ENCODE measurements around the gene DNAH10.

Gene DNAH10

DNA sequence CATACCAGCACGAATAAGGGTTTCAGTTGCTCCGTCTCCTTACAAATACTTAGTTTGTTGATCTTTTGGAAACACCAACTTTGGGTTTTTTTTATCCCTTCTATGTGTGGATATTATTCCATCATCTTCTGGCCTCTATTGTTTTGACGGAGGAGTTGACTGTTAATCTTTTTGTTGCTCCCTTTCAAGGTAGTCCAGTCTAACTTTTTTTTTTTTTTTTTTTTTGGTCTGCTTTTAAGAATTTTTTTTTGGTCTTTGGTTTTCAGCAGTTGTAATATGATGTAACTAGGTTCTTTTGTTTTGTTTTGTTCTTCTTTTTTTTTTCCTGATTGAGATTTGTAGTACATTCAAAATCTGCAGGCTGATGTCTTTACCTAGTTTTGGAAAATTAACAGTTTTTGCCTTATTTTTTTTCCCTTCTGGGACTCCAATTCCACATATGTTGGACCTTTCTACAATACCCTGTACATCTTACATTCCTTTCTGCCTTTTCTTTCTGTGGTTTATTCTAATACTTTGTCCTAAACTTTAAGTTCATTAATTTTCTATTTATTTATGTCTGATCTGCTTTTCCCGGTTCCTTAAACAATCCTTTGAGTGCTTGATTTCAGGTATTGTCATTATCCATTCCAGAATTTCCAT, 54.9 kb downstream of the DNAH10 start:
- DNase-seq: peak in 2 of 3 donors; percentile 23 to 37
- peaks cover 0 to 13% (median 6%) of the 10 kb centered on the region in 5 experiments for H3K9me3 ChIP-seq (ENCODE audit: control extremely low read depth in 1 of 5, control insufficient read depth in 4 of 5, insufficient read depth in 2 of 5, low read depth in 1 of 5, low read length in 4 of 5)
- no peaks in the 10 kb centered on the region for H3K36me3 ChIP-seq (ENCODE audit: control insufficient read depth in 4 of 4, insufficient read depth in 4 of 4, low read length in 3 of 4)
- no peaks in the 10 kb centered on the region for H3K27me3 ChIP-seq (replicated peaks in 2 of 5; ENCODE audit: control insufficient read depth in 4 of 5, insufficient read depth in 5 of 5, low read length in 4 of 5)
- no peaks in the 10 kb centered on the region for H3K4me1 ChIP-seq (ENCODE audit: control extremely low read depth in 1 of 4, control insufficient read depth in 4 of 4, insufficient read depth in 4 of 4, low read length in 3 of 4)
- H3K4me3 ChIP-seq (ENCODE audit: control insufficient read depth in 1 of 7, extremely low read depth in 1 of 7, insufficient read depth in 4 of 7, low read depth in 2 of 7, low read length in 6 of 7): no peak overlapping the region
- no peak overlapping the region for H3K27ac ChIP-seq (ENCODE audit: insufficient read depth in 1 of 2, low read depth in 1 of 2, low read length in 2 of 2, poor library complexity in 1 of 2, severe bottlenecking in 2 of 2)
- WGBS (ENCODE audit: insufficient coverage): no CpG with 5 or more reads among the region's 4 CpGs
- ChIA-PET POLR2A (no interaction called here), CTCF (no interaction called here)

DNA sequence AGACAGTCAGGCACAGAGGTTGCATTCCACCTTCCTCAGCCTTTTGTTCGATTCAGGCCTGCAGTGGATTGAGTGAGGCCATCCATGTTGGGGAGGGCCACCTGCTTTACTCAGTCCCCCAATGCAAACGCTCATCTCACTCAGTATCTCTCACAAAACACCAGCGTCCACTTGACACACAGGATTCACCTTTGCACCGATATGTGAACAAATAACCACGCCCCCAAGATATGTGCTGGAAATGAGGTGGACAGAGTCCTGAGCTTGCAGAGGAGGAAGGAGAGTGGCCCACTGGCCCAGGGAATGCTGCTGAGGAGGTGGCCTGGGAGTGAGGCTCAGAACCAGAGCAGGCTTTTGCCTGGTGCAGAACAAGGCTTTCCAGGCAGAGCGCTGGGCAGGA, 60.7 kb downstream of the DNAH10 start:
- H3K27me3 ChIP-seq (replicated peaks in 2 of 5; ENCODE audit: control insufficient read depth in 4 of 5, insufficient read depth in 5 of 5, low read length in 4 of 5): no peaks in the 10 kb centered on the region
- H3K4me3 ChIP-seq (ENCODE audit: control insufficient read depth in 1 of 7, extremely low read depth in 1 of 7, insufficient read depth in 4 of 7, low read depth in 2 of 7, low read length in 6 of 7): no peak overlapping the region
- DNase-seq: no peak
- CTCF ChIA-PET: no interaction called here
- no peaks in the 10 kb centered on the region for H3K36me3 ChIP-seq (ENCODE audit: control insufficient read depth in 4 of 4, insufficient read depth in 4 of 4, low read length in 3 of 4)
- WGBS (ENCODE audit: insufficient coverage): 100% methylated on average over 2 of the region's 6 CpGs
- H3K27ac ChIP-seq (ENCODE audit: insufficient read depth in 1 of 2, low read depth in 1 of 2, low read length in 2 of 2, poor library complexity in 1 of 2, severe bottlenecking in 2 of 2): no peak overlapping the region
- H3K9me3 ChIP-seq (ENCODE audit: control extremely low read depth in 1 of 5, control insufficient read depth in 4 of 5, insufficient read depth in 2 of 5, low read depth in 1 of 5, low read length in 4 of 5): peaks cover 0 to 5% (median 0%) of the 10 kb centered on the region in 5 experiments
- POLR2A ChIA-PET: no interaction called here
- no peaks in the 10 kb centered on the region for H3K4me1 ChIP-seq (ENCODE audit: control extremely low read depth in 1 of 4, control insufficient read depth in 4 of 4, insufficient read depth in 4 of 4, low read length in 3 of 4)

DNA sequence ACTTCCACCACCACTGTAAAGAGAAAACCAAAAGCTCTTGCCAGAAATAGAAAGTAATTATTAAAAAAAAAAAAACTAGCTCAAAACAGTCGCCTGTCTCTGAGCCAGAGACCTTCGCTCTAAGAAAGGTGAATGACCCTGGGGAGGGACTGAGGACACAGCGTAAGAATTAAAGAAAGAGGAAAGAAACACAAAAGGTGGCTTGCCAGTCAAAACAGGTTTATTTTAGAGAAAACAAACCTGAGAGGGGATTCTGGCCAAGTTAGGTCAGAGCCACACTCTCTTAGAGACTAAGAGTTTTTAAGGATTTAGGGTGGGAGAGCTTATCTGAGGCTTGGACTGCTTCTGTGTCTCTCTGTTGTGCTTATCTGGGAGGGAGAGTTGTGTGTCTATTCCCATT, 66.0 kb downstream of the DNAH10 start:
- 100% methylated on average over 2 of the region's 3 CpGs for WGBS (ENCODE audit: insufficient coverage)
- POLR2A ChIA-PET: no interaction called here
- CTCF ChIA-PET: interaction anchor here (0.6 to 1.3 kb wide), 3 partner anchors 9 to 42 kb away, joined by 3 read pairs; no protein-coding TSS in a partner anchor
- H3K27me3 ChIP-seq (replicated peaks in 2 of 5; ENCODE audit: control insufficient read depth in 4 of 5, insufficient read depth in 5 of 5, low read length in 4 of 5): no peaks in the 10 kb centered on the region
- no peak overlapping the region for H3K27ac ChIP-seq (ENCODE audit: insufficient read depth in 1 of 2, low read depth in 1 of 2, low read length in 2 of 2, poor library complexity in 1 of 2, severe bottlenecking in 2 of 2)
- H3K4me3 ChIP-seq (ENCODE audit: control insufficient read depth in 1 of 7, extremely low read depth in 1 of 7, insufficient read depth in 4 of 7, low read depth in 2 of 7, low read length in 6 of 7): no peak overlapping the region
- peaks cover 0 to 10% (median 3%) of the 10 kb centered on the region in 4 experiments for H3K4me1 ChIP-seq (ENCODE audit: control extremely low read depth in 1 of 4, control insufficient read depth in 4 of 4, insufficient read depth in 4 of 4, low read length in 3 of 4)
- no peaks in the 10 kb centered on the region for H3K36me3 ChIP-seq (ENCODE audit: control insufficient read depth in 4 of 4, insufficient read depth in 4 of 4, low read length in 3 of 4)
- no peak for DNase-seq
- H3K9me3 ChIP-seq (ENCODE audit: control extremely low read depth in 1 of 5, control insufficient read depth in 4 of 5, insufficient read depth in 2 of 5, low read depth in 1 of 5, low read length in 4 of 5): peaks cover 0 to 11% (median 4%) of the 10 kb centered on the region in 5 experiments

GRCh38 chr12:123828854-123829547, 66.9 kb downstream of the DNAH10 start:
- H3K27ac ChIP-seq (ENCODE audit: insufficient read depth in 1 of 2, low read depth in 1 of 2, low read length in 2 of 2, poor library complexity in 1 of 2, severe bottlenecking in 2 of 2): no peak overlapping the region
- H3K4me1 ChIP-seq (ENCODE audit: control extremely low read depth in 1 of 4, control insufficient read depth in 4 of 4, insufficient read depth in 4 of 4, low read length in 3 of 4): peaks cover 0 to 10% (median 3%) of the 10 kb centered on the region in 4 experiments
- ChIA-PET POLR2A (interaction anchor here (0.6 kb wide), 1 partner anchor 418 kb away, joined by 5 read pairs; no protein-coding TSS in a partner anchor), CTCF (interaction anchor here (1.2 to 1.3 kb wide), 2 partner anchors 29 to 41 kb away, joined by 3 read pairs; no protein-coding TSS in a partner anchor)
- peak overlapping the region in 1 of 7 experiments; percentile 20 for H3K4me3 ChIP-seq (ENCODE audit: control insufficient read depth in 1 of 7, extremely low read depth in 1 of 7, insufficient read depth in 4 of 7, low read depth in 2 of 7, low read length in 6 of 7)
- H3K9me3 ChIP-seq (ENCODE audit: control extremely low read depth in 1 of 5, control insufficient read depth in 4 of 5, insufficient read depth in 2 of 5, low read depth in 1 of 5, low read length in 4 of 5): peaks cover 0 to 14% (median 4%) of the 10 kb centered on the region in 5 experiments
- DNase-seq: peak in 1 of 3 donors; percentile 29
- no peaks in the 10 kb centered on the region for H3K27me3 ChIP-seq (replicated peaks in 2 of 5; ENCODE audit: control insufficient read depth in 4 of 5, insufficient read depth in 5 of 5, low read length in 4 of 5)
- 91% methylated on average over 12 of the region's 13 CpGs for WGBS (ENCODE audit: insufficient coverage)
- no peaks in the 10 kb centered on the region for H3K36me3 ChIP-seq (ENCODE audit: control insufficient read depth in 4 of 4, insufficient read depth in 4 of 4, low read length in 3 of 4)

DNA sequence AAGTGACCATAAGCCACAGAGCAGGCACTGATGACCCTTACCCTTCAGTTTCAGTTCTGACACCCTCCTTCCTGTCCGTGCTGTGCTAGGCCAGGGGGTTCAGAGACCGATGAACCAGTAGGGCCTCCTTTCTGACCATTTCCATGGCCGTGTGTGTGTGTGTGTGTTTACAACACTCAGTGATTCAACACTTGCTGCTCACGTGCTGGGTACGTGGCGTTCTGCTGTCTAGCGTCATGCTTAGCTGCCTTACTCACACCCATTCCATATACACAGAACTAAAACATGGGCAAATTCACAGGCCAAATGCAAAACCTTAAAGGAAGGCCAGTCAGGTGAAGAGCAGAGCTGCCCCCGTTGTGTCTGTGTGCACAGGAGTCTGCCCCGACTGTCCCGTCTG, 67.5 kb downstream of the DNAH10 start:
- CTCF ChIA-PET: interaction anchor here (0.7 kb wide), 1 partner anchor 112 kb away, joined by 3 read pairs; no protein-coding TSS in a partner anchor
- 97% methylated on average over 4 of the region's 10 CpGs for WGBS (ENCODE audit: insufficient coverage)

GRCh38 chr12:123830675-123831074, 68.6 kb downstream of the DNAH10 start:
- H3K27ac ChIP-seq (ENCODE audit: insufficient read depth in 1 of 2, low read depth in 1 of 2, low read length in 2 of 2, poor library complexity in 1 of 2, severe bottlenecking in 2 of 2): no peak overlapping the region
- POLR2A ChIA-PET: no interaction called here
- no peaks in the 10 kb centered on the region for H3K27me3 ChIP-seq (replicated peaks in 2 of 5; ENCODE audit: control insufficient read depth in 4 of 5, insufficient read depth in 5 of 5, low read length in 4 of 5)
- no peak overlapping the region for H3K4me3 ChIP-seq (ENCODE audit: control insufficient read depth in 1 of 7, extremely low read depth in 1 of 7, insufficient read depth in 4 of 7, low read depth in 2 of 7, low read length in 6 of 7)
- H3K4me1 ChIP-seq (ENCODE audit: control extremely low read depth in 1 of 4, control insufficient read depth in 4 of 4, insufficient read depth in 4 of 4, low read length in 3 of 4): peaks cover 0 to 10% (median 3%) of the 10 kb centered on the region in 4 experiments
- DNase-seq: no peak
- CTCF ChIA-PET: no interaction called here
- WGBS (ENCODE audit: insufficient coverage): 100% methylated on average over 1 of the region's 2 CpGs
- H3K36me3 ChIP-seq (ENCODE audit: control insufficient read depth in 4 of 4, insufficient read depth in 4 of 4, low read length in 3 of 4): no peaks in the 10 kb centered on the region
- peaks cover 0 to 24% (median 6%) of the 10 kb centered on the region in 5 experiments for H3K9me3 ChIP-seq (ENCODE audit: control extremely low read depth in 1 of 5, control insufficient read depth in 4 of 5, insufficient read depth in 2 of 5, low read depth in 1 of 5, low read length in 4 of 5)

More for the DNA sequence above, 67.5 kb downstream of the DNAH10 start:
- no peak overlapping the region for H3K4me3 ChIP-seq (ENCODE audit: control insufficient read depth in 1 of 7, extremely low read depth in 1 of 7, insufficient read depth in 4 of 7, low read depth in 2 of 7, low read length in 6 of 7)
- DNase-seq: no peak
- peaks cover 0 to 10% (median 3%) of the 10 kb centered on the region in 4 experiments for H3K4me1 ChIP-seq (ENCODE audit: control extremely low read depth in 1 of 4, control insufficient read depth in 4 of 4, insufficient read depth in 4 of 4, low read length in 3 of 4)
- no peaks in the 10 kb centered on the region for H3K27me3 ChIP-seq (replicated peaks in 2 of 5; ENCODE audit: control insufficient read depth in 4 of 5, insufficient read depth in 5 of 5, low read length in 4 of 5)
- peaks cover 0 to 17% (median 4%) of the 10 kb centered on the region in 5 experiments for H3K9me3 ChIP-seq (ENCODE audit: control extremely low read depth in 1 of 5, control insufficient read depth in 4 of 5, insufficient read depth in 2 of 5, low read depth in 1 of 5, low read length in 4 of 5)
- no peak overlapping the region for H3K27ac ChIP-seq (ENCODE audit: insufficient read depth in 1 of 2, low read depth in 1 of 2, low read length in 2 of 2, poor library complexity in 1 of 2, severe bottlenecking in 2 of 2)
- no peaks in the 10 kb centered on the region for H3K36me3 ChIP-seq (ENCODE audit: control insufficient read depth in 4 of 4, insufficient read depth in 4 of 4, low read length in 3 of 4)
- POLR2A ChIA-PET: no interaction called here

DNA sequence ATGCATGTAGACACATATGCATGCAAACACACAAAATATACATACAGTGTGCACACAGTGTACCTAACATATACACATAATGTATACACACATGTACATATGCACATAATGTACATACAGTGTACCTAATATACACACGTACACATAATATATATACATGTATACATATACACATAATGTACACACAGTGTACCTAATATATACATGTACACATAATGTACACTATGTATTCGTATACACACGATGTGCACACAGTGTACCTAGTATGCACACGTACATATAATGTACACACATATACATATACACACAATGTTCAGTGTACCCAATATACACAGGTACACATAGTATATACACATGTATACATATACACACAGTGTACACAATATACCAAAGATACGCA, 70.0 kb downstream of the DNAH10 start:
- CTCF ChIA-PET: no interaction called here
- Histone ChIP-seq H3K4me1 (ENCODE audit: control extremely low read depth in 1 of 4, control insufficient read depth in 4 of 4, insufficient read depth in 4 of 4, low read length in 3 of 4) (peaks cover 0 to 10% (median 3%) of the 10 kb centered on the region in 4 experiments), H3K36me3 (ENCODE audit: control insufficient read depth in 4 of 4, insufficient read depth in 4 of 4, low read length in 3 of 4) (no peaks in the 10 kb centered on the region), H3K9me3 (ENCODE audit: control extremely low read depth in 1 of 5, control insufficient read depth in 4 of 5, insufficient read depth in 2 of 5, low read depth in 1 of 5, low read length in 4 of 5) (peaks cover 0 to 24% (median 6%) of the 10 kb centered on the region in 5 experiments), H3K27me3 (replicated peaks in 2 of 5; ENCODE audit: control insufficient read depth in 4 of 5, insufficient read depth in 5 of 5, low read length in 4 of 5) (no peaks in the 10 kb centered on the region), H3K4me3 (ENCODE audit: control insufficient read depth in 1 of 7, extremely low read depth in 1 of 7, insufficient read depth in 4 of 7, low read depth in 2 of 7, low read length in 6 of 7) (no peak overlapping the region), H3K27ac (ENCODE audit: insufficient read depth in 1 of 2, low read depth in 1 of 2, low read length in 2 of 2, poor library complexity in 1 of 2, severe bottlenecking in 2 of 2) (no peak overlapping the region)
- POLR2A ChIA-PET: no interaction called here
- no peak for DNase-seq
- no CpG with 5 or more reads among the region's 5 CpGs for WGBS (ENCODE audit: insufficient coverage)
